Erythroblast (primary cell): ENCODE results near the gene MUC4.
"Not testable (repeated sequence)": the region's sequence is repeated elsewhere in the genome, so short reads cannot be mapped to it uniquely, and the experiment has no call there.

Source experiments
- DNase-seq, 2 experiments: peaks; one replicate each; lab custom pipeline; 2025; lab: John Stamatoyannopoulos, UW
- GATA1 ChIP-seq: IDR thresholded peaks from 2 replicates; pipeline ENCODE4 v1.6.1; 2011; ENCODE audit warnings: low read depth, mild to moderate bottlenecking, control low read depth, low read length, moderate library complexity
- POLR2A ChIP-seq: IDR thresholded peaks from 2 replicates; pipeline ENCODE4 v1.6.1; 2011; ENCODE audit warnings: mild to moderate bottlenecking, low read length

The MUC4 gene

DNA sequence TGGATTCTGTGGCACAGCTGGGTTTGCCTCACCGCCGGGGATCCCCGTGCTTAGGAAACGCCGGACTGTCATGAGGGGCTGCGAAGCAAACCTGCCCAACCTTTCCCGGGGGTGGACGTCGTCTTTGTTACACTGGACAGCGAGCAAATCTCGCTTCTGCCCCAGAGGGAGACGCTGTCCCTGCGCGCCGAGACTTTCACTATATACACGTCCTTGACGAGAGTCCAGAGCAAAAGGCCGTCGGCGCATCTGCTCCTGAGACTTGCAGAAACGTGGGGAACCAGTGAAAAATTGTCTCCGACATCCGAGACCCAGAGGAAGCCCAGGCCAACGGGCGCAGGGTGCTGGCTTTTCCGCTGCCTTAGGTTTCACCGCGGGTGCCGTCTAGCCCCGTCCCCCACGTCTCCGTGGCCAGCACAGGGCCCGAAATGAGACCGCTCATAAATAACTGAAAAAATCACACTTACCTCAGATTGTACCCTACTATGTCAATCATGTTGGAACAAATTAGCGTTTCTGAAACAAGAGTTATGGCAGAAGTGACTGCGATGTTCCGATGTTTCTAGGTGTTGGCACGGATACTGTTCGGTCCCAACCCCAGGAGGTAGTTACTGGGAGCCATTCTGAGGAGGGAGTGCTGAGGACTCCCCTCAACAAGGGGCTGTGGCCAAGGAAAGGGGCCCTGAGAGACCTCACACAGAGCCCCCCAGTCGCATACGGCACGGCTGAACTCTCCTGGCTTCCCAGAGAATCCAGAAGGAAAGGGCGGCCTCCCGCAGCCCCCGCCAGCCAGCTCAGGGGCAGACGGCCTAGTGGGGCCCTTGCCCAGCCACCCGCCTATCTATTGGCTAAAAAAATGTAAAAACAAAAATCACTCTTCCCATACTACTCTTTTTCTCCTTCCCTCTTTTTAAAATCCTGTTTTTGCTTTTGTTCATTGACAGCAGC is 14.4 kb upstream of the MUC4 start:
- TF ChIP-seq GATA1 (no peak), POLR2A (no peak)
- no peak for DNase-seq

DNA sequence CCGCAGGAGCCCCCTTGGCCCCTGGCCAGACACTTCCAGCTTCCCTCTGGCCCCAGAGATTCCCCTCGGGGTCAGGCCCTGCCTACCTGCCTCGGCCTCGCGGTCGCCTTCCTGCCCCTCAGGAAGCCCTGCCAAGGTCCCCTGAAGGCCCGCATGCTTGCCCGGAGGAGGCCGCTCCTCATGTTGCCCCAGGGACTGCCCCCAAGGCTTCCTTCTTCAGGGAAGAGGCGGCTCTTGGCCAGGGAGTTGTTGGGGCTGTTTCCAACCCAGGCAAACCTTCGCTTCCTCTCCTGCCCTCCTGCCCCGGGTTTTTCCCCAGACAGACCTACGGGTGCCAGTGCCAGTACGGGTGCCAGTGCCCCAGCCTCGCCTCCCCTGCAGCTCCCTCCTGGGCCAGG is 13.5 kb upstream of the MUC4 start:
- TF ChIP-seq POLR2A (no peak), GATA1 (no peak)
- no peak for DNase-seq

DNA sequence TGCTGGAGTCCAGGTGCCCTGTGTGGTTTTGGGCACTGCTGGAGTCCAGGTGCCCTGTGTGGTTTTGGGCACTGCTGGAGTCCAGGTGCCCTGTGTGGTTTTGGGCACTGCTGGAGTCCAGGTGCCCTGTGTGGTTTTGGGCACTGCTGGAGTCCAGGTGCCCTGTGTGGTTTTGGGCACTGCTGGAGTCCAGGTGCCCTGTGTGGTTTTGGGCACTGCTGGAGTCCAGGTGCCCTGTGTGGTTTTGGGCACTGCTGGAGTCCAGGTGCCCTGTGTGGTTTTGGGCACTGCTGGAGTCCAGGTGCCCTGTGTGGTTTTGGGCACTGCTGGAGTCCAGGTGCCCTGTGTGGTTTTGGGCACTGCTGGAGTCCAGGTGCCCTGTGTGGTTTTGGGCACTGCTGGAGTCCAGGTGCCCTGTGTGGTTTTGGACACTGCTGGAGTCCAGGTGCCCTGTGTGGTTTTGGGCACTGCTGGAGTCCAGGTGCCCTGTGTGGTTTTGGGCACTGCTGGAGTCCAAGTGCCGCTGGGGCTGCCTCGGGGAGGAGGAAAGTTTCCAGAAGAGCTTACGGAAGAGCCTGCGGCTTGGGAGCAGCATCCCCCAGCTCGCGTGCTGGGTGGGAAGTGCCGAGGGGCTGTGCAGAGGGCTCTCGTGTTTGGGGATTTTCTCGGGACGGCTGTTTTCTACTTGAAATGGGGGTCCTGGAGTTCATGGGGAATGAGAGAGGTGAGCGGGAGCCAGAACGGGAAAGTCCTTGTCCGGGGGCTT is 12.9 kb upstream of the MUC4 start:
- not testable (repeated sequence) for DNase-seq

DNA sequence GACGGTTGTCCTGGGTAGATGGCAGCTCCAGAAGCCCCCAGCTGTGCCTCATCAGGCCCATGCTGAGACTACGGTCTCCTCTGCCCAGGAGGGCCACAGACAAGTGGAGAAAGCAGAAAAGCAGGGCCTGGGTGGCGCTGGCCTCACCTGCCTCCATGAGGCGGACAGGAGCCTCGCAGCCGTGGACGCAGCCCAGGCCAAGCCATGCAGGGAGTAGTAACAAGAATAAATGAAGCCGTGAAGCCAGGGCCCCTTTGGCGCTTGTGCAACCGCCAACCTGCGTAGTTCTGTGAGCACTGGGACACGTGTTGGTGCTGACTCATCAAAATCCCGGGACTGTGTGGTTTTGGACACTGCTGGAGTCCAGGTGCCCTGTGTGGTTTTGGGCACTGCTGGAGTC is 12.3 kb upstream of the MUC4 start:
- DNase-seq, result no peak

DNA sequence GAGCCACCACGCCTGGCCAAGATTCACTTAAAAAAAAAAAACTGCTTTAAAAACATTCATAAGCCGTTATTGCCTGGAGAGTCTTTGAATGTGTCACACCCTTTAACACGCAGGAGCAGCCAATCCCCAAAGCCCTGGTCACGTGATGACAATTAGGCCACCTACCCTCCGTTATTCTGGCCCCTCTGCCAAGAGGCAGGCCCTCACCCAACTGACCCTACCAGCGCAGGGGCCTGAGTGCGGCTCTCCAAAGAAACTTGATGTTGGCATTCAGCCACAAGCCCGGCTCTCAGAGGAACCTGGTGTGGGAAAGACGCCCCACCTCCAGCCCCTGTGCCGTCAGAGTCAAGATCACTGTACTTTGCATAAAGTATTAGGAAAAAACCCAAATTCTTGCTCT is 11.6 kb upstream of the MUC4 start:
- TF ChIP-seq POLR2A (no peak), GATA1 (no peak)

More for the DNA sequence above, 12.3 kb upstream of the MUC4 start:
- TF ChIP-seq POLR2A (no peak), GATA1 (no peak)

DNA sequence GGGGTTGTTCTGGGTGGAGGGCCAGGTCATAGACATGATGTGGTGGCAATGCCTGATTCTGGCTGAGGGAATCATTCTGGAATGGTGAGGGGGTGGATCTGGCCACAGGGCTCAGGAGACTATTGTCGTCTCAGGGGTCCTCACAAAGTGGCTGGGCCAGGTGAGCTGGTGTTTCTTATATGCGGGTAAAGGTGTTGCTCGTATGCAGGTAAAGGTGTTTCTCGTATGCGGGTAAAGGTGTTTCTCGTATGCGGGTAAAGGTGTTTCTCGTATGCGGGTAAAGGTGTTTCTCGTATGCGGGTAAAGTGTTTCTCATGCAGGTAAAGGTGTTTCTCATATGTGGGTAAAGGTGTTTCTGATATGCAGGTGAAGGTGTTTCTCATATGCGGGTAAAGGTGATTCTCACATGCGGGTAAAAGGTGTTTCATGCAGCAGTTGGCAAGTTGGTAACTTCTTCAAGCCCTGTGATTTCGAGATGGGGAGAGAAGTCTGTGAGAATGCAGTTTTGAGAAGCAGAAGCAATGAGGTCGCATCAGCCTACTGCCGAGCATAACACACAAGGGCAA is 10.5 kb upstream of the MUC4 start:
- DNase-seq, result no peak
- TF ChIP-seq GATA1 (no peak), POLR2A (no peak)

More for the DNA sequence above, 11.6 kb upstream of the MUC4 start:
- no peak for DNase-seq

DNA sequence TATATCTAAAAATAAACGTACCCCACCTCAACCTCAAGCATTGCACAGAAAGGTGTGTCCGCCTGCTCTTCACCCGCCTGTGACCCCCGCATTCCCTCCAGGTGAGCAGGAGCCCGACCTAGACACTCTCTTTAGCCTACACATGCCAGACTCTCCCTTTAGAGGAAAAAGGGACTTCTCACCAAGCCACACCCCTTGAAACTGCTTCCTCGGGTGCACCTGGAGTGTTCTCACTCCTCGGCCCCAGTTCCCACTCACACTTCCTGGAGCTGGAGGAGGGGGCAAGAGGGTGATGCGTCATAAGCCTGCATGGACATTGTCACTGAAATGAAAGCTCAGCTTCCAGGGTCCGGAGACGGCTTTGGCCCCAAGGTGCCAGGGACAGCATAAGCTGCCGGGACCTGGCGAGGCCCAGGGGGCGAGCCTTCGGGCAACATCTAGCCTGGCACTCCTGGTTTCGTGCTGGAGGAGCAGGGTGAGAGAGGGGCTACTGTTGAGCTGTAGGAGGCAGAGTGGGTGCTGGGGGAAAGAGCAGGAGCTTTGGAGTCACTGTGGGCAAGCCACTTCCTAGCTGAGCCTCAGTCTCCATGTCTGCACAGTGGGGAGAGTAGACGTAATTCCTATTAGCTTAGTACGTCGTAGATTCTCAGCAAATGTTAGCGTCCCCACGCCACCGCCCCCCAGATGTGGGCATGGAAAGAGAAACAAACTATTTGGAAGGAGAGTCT is 9.8 kb upstream of the MUC4 start:
- TF ChIP-seq GATA1, result no peak
- no peak for TF ChIP-seq POLR2A
- no peak for DNase-seq

DNA sequence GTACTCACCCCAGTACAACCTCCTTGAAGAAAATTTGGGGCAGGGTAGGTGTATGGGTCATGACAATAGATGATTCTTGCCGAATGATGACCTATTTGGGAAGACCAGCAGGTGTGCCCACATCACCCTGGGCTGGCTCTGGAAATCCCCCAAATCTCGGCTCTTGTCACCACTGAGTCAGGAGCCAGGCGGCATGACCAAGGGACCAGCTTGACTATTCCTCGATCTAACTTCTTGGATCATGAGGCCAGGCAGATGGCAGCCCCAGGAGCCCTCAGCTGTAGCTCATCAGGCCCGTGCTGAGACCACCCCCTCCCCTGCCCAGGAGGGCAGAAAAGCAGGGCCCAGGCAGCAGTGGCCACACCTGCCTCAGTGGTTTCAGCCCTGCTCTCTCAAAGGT is 9.2 kb upstream of the MUC4 start:
- no peak for DNase-seq
- TF ChIP-seq GATA1 (no peak), POLR2A (no peak)

DNA sequence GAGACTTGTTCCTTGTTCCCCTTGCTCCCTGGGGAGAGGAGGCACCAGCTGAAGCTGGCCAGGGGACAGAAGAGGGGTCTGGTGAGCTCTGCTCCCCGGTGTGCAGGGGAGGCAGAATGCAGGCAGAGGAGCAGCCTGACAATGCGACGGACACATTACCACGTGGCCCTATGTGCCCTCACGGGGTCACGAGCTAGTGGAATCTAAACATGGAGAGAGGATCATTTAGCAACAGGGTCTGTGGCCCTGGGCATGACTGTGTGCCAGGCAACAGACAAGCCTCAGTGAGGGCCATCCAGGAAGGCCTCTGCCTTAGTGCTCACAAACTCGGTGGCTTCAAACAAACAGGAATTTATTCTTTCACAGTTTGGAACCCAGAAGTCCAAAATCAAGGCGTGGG is 8.5 kb upstream of the MUC4 start:
- DNase-seq, result no peak
- no peak for TF ChIP-seq GATA1
- no peak for TF ChIP-seq POLR2A

DNA sequence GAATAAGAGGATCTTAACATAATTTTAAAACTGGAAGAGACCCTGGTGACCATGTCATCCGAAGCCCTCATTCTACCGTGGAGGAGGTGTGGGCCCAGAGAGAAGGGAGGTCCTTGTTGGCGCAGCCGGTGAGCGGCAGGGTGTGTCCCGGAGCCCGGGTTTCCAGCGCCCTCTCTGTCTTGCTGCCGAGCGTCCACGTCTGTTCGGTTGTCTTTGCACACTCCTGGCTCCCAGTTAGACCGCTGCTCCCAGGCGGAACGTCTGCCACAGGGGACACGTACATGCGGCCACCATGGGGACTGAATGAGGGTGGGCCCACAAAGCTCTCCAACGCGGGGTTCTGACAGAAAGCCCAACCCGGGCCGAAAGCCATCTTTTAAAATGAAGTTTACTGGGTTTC is 6.6 kb upstream of the MUC4 start:
- TF ChIP-seq GATA1 (no peak), POLR2A (no peak)
- DNase-seq, result no peak

DNA sequence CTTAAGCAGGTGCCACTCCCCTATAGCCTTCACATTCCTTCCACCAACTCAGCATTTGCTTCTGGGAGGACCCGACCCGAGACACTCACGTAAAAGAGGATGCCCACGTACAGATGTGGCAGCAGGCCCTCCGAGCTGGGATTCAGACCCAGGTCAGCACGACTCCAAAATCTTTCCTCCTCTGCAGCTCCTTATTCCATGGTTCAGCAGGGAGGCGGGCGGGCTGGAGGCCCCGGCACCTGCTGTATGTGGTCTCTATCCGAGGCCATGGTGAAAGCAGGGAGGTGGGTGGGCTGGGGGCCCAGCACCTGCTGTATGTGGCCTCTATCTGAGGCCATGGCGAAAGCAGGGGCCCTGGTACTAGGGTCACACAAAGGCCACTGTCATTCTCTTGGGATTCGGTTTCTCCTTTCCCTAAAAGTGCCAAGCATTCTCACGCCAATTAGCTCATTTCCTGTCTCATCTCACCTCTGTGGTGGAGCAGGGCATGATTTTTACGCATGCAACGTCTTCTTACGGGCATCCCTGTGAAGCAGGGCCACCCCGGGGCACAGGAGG is 5.9 kb upstream of the MUC4 start:
- TF ChIP-seq GATA1, result no peak
- TF ChIP-seq POLR2A, result no peak
- DNase-seq, result no peak

DNA sequence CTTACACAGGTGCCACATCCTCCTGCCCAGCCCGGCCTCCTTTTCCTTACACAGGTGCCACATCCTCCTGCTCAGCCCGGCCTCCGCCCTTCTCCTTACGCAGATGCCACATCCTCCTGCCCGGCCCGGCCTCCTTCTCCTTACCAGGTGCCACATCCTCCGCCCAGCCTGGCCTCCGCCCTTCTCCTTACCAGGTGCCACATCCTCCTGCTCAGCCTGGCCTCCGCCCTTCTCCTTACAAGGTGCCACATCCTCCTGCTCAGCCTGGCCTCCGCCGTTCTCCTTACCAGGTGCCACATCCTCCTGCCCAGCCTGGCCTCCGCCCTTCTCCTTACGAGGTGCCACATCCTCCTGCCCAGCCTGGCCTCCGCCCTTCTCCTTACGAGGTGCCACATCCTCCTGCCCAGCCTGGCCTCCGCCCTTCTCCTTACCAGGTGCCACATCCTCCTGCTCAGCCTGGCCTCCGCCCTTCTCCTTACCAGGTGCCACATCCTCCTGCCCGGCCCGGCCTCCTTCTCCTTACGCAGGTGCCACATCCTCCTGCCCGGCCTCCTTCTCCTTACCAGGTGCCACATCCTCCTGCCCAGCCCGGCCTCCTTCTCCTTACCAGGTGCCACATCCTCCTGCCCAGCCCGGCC is 4.7 kb upstream of the MUC4 start:
- not testable (repeated sequence) for DNase-seq
